PC-3 (cell line): ENCODE data around the gene NEXN. TPM values are rescaled to one million over a fixed set of nuclear protein-coding genes. Genes with fewer than 3 reads are reported as not detected.

Experiments used
- ATAC-seq: fragments of 200-7000 bp; cut with Tn5 transposase; 2 replicates; pipeline ENCODE4 v1.9.1; 2020; ENCODE audit warnings: mild to moderate bottlenecking, moderate library complexity
- BruUV-seq: library from RNA; stranded (reverse); fragments of 400-500 nt; replicated peaks from 2 replicates; lab custom pipeline; 2021; lab: Mats Ljungman, UMichigan
- CTCF ChIA-PET: fragments of 300-600 bp; sonication (Branson Sonifier 250); formaldehyde crosslinking; loops from one replicate; lab custom pipeline; 2022; ENCODE audit warnings: antibody characterized with exemption; lab: Charles Lee
- POLR2A ChIA-PET: fragments of 300-600 bp; sonication (Branson Sonifier 250); formaldehyde crosslinking; loops from one replicate; lab custom pipeline; 2022; ENCODE audit warnings: antibody characterized with exemption; ENCODE audit not compliant: unreplicated experiment; lab: Charles Lee
- DNase-seq: peaks from one replicate; pipeline ENCODE4 v3.0.0-alpha.2; 2015
- H2AFZ ChIP-seq: fragments of 300-600 bp; sonication (generic); 2 replicates; pipeline ENCODE4 v1.6.0; 2016; ENCODE audit warnings: antibody characterized with exemption, low read length
- H3F3A ChIP-seq: fragments of 300-600 bp; sonication (generic); one replicate; pipeline ENCODE4 v1.6.0; 2017; ENCODE audit warnings: antibody characterized with exemption, low read length, control low read depth, mild to moderate bottlenecking; ENCODE audit not compliant: unreplicated experiment
- H3K27ac ChIP-seq: fragments of 300-600 bp; sonication (generic); 2 replicates; pipeline ENCODE4 v1.5.1; 2016; ENCODE audit warnings: mild to moderate bottlenecking, low read length
- H3K27me3 ChIP-seq: fragments of 300-600 bp; sonication (generic); 2 replicates; pipeline ENCODE4 v1.6.1; 2016; ENCODE audit warnings: low read length, mixed read lengths
- H3K36me3 ChIP-seq: fragments of 300-600 bp; sonication (generic); 2 replicates; pipeline ENCODE4 v1.6.1; 2016; ENCODE audit warnings: low read depth, mixed run types, low read length, mixed read lengths
- H3K4me1 ChIP-seq: fragments of 300-600 bp; sonication (generic); 2 replicates; pipeline ENCODE4 v1.5.1; 2016; ENCODE audit warnings: low read length; ENCODE audit not compliant: insufficient read depth
- H3K4me2 ChIP-seq: fragments of 300-600 bp; sonication (generic); 2 replicates; pipeline ENCODE4 v1.6.0; 2016; ENCODE audit warnings: low read length
- H3K4me3 ChIP-seq: fragments of 300-600 bp; sonication (generic); 2 replicates; pipeline ENCODE4 v1.5.1; 2016; ENCODE audit warnings: mild to moderate bottlenecking, low read length, mixed read lengths
- H3K79me2 ChIP-seq: fragments of 300-600 bp; sonication (generic); 2 replicates; pipeline ENCODE4 v1.6.1; 2017; ENCODE audit warnings: low read length, mixed read lengths
- H3K9ac ChIP-seq: fragments of 300-600 bp; sonication (generic); 2 replicates; pipeline ENCODE4 v1.6.0; 2016; ENCODE audit warnings: mild to moderate bottlenecking, low read length
- H3K9me2 ChIP-seq: fragments of 300-600 bp; sonication (generic); replicated peaks from 2 replicates; pipeline ENCODE4 v1.6.1; 2016; ENCODE audit warnings: mixed run types, low read length, mixed read lengths
- H3K9me3 ChIP-seq: fragments of 300-600 bp; sonication (generic); 2 replicates; pipeline ENCODE4 v1.6.1; 2016; ENCODE audit warnings: low read length, mixed read lengths
- H4K20me1 ChIP-seq: fragments of 300-600 bp; sonication (generic); 2 replicates; pipeline ENCODE4 v1.6.1; 2016; ENCODE audit warnings: low read length, mixed read lengths
- EZH2 ChIP-seq: fragments of 300-600 bp; sonication (generic); IDR thresholded peaks from one replicate; pipeline ENCODE4 v1.6.1; 2017; ENCODE audit warnings: antibody characterized with exemption, mild to moderate bottlenecking, low read length; ENCODE audit not compliant: unreplicated experiment
- EZH2phosphoT487 ChIP-seq: fragments of 300-600 bp; sonication (generic); IDR thresholded peaks from 2 replicates; pipeline ENCODE4 v1.6.1; 2018; ENCODE audit warnings: mild to moderate bottlenecking, antibody characterized with exemption, low read length, borderline replicate concordance
- intact Hi-C: fragments of 100-400 bp; cut with micrococcal nuclease; formaldehyde crosslinking; loops from 2 replicates; pipeline ENCODE4 v1.9.0; 2023
- total RNA-seq: library from RNA; depleted of rRNA; stranded (reverse); fragments of >200 nt; gene quantifications from 2 replicates; pipeline ENCODE4 v1.2.3, GENCODE V29; 2014
- TF ChIP-seq, protein P1 (sequence below): fragments of 300-600 bp; sonication (generic); conservative IDR thresholded peaks from 2 replicates; pipeline ENCODE4 v1.5.1; 2017; ENCODE audit warnings: antibody characterized with exemption, low read depth, mild to moderate bottlenecking, low read length

NEXN gene
- total RNA-seq, 1 experiment from 2014 or later: 3.5 TPM

DNA sequence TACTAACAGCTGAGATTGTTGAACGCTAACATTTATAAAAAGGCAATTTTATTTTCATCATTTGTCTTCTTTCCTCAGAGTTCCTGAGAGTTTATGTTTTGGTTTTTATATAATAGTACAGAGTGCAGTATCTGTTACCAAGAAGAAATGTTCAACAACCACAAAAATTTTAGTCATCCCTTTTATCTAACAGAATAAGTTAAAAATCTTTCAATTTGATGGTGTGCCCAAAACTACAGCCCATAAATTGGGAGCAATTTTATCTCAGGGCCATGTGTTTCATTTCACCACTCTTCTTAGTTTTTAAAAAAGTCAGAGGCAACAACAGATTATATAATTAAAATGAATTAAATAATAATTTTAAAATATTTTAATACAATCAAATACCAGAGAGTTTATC lies 37.1 kb downstream of the NEXN start:
- CTCF ChIA-PET: interaction anchor here (0.6 kb wide), 1 partner anchor 505 kb away, joined by 4 read pairs; no protein-coding TSS in a partner anchor
- ATAC-seq (no peak), DNase-seq (no peak)
- Histone ChIP-seq H3F3A (no peaks in the 10 kb centered on the region), H4K20me1 (no peaks in the 10 kb centered on the region), H3K79me2 (no peaks in the 10 kb centered on the region), H3K36me3 (no peaks in the 10 kb centered on the region), H2AFZ (no peak overlapping the region), H3K9me2 (no peaks in the 10 kb centered on the region), H3K9me3 (no peaks in the 10 kb centered on the region), H3K4me3 (no peak overlapping the region), H3K4me1 (peaks cover 11% of the 10 kb centered on the region), H3K4me2 (no peak overlapping the region), H3K9ac (no peak overlapping the region), H3K27me3 (no peaks in the 10 kb centered on the region), H3K27ac (no peak overlapping the region)
- TF ChIP-seq EZH2phosphoT487 (no peak), EZH2 (no peak)
- TF ChIP-seq, protein P1, sequence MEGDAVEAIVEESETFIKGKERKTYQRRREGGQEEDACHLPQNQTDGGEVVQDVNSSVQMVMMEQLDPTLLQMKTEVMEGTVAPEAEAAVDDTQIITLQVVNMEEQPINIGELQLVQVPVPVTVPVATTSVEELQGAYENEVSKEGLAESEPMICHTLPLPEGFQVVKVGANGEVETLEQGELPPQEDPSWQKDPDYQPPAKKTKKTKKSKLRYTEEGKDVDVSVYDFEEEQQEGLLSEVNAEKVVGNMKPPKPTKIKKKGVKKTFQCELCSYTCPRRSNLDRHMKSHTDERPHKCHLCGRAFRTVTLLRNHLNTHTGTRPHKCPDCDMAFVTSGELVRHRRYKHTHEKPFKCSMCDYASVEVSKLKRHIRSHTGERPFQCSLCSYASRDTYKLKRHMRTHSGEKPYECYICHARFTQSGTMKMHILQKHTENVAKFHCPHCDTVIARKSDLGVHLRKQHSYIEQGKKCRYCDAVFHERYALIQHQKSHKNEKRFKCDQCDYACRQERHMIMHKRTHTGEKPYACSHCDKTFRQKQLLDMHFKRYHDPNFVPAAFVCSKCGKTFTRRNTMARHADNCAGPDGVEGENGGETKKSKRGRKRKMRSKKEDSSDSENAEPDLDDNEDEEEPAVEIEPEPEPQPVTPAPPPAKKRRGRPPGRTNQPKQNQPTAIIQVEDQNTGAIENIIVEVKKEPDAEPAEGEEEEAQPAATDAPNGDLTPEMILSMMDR: no peak
- no TSS peak for BruUV-seq
- POLR2A ChIA-PET: interaction anchor here (0.7 kb wide), 1 partner anchor 329 kb away, joined by 5 read pairs; no protein-coding TSS in a partner anchor
- intact Hi-C loops: no loop called here

DNA sequence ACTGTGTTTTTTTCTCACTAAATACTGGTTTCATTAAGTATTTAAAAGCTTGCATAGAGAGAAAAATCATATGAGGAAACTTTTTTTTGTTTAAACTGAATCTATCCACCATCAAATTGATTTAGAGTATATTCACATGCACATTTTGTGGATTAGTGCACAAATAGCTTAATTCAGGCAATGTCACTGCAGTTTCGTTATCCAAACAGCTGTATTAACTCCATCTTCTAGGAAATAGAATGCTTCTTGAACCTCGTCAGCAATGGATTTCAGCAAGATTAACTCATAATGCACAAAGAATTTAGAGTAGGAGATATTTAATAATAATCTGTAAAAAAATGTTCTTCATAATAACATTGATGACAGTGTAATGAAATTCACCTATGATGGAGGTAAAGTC lies 37.5 kb downstream of the NEXN start:
- BruUV-seq: no TSS peak
- Histone ChIP-seq H3K79me2 (no peaks in the 10 kb centered on the region), H3F3A (no peaks in the 10 kb centered on the region), H3K4me1 (peaks cover 11% of the 10 kb centered on the region), H3K4me2 (no peak overlapping the region), H3K9me3 (no peaks in the 10 kb centered on the region), H3K9me2 (no peaks in the 10 kb centered on the region), H3K4me3 (no peak overlapping the region), H3K9ac (no peak overlapping the region), H3K27me3 (no peaks in the 10 kb centered on the region), H3K36me3 (no peaks in the 10 kb centered on the region), H4K20me1 (no peaks in the 10 kb centered on the region), H2AFZ (no peak overlapping the region), H3K27ac (no peak overlapping the region)
- intact Hi-C loops: no loop called here
- POLR2A ChIA-PET: no interaction called here
- DNase-seq (no peak), ATAC-seq (no peak)
- CTCF ChIA-PET: interaction anchor here (0.6 kb wide), 1 partner anchor 505 kb away, joined by 4 read pairs; no protein-coding TSS in a partner anchor
- TF ChIP-seq, protein P1: no peak
- TF ChIP-seq EZH2: no peak

DNA sequence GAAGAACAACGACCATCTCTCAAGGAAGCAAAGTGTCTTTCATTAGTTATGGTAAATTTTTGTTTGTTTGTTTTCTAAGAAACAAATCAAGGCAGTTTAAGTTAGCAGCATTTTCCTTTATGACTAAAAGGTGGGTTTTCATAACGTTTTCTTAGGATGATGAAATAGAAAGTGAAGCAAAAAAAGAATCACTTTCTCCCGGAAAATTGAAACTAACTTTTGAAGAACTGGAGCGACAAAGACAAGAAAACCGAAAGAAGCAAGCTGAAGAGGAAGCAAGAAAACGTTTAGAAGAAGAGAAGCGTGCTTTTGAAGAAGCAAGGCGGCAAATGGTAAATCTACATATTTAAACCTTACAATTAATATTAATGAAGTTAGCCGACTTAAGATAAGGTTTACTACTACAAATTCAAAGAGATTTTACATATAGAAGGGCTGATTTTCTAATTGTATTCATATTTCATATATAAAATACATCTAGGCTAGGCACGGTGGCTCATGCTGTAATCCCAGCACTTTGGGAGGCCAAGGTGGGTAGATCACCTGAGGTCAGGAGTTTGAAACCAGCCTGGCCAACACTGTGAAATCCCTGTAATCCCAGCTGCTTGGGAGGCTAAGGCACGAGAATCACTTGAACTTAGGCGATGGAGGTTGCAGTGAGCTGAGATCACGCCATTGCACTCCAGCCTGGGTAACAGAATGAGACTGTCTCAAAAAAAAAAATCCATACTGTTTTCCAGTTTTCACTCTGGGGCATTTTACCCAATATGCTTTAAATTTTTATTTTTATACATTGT lies 38.3 kb downstream of the NEXN start:
- no peak overlapping the region for H2AFZ ChIP-seq
- H3K27ac ChIP-seq: no peak overlapping the region
- no peak overlapping the region for H3K4me2 ChIP-seq
- H4K20me1 ChIP-seq: no peaks in the 10 kb centered on the region
- ATAC-seq (no peak), DNase-seq (no peak)
- ChIA-PET CTCF (no interaction called here), POLR2A (no interaction called here)
- no peaks in the 10 kb centered on the region for H3K9me3 ChIP-seq
- H3K9ac ChIP-seq: no peak overlapping the region
- peaks cover 11% of the 10 kb centered on the region for H3K4me1 ChIP-seq
- TF ChIP-seq, protein P1: no peak
- TF ChIP-seq EZH2 (no peak), EZH2phosphoT487 (no peak)
- H3F3A ChIP-seq: no peaks in the 10 kb centered on the region
- H3K4me3 ChIP-seq: no peak overlapping the region
- BruUV-seq: no TSS peak
- intact Hi-C loops: no loop called here
- H3K9me2 ChIP-seq: no peaks in the 10 kb centered on the region
- H3K27me3 ChIP-seq: no peaks in the 10 kb centered on the region
- H3K79me2 ChIP-seq: no peaks in the 10 kb centered on the region
- no peaks in the 10 kb centered on the region for H3K36me3 ChIP-seq
